Fibroblast of skin of right quadriceps (primary cell): ENCODE measurements around the gene ROBO1.

Source experiments
- DNase-seq: peaks from one replicate; pipeline ENCODE4 v3.0.0-alpha.2; 2013

The ROBO1 gene

GRCh38 chr3:78825118-78825857, 942.5 kb downstream of the ROBO1 start:
- no peak for DNase-seq

- peak; percentile 56 for DNase-seq
Observed at GRCh38 chr3:78823859-78824258, 943.9 kb downstream of the ROBO1 start.

- DNase-seq: no peak
Observed at GRCh38 chr3:78823434-78823833, 944.4 kb downstream of the ROBO1 start.

GRCh38 chr3:78822726-78823125, 945.1 kb downstream of the ROBO1 start:
- no peak for DNase-seq

GRCh38 chr3:78820542-78820941, 947.3 kb downstream of the ROBO1 start:
- DNase-seq: no peak

GRCh38 chr3:78818161-78818985, 949.4 kb downstream of the ROBO1 start:
- DNase-seq: no peak

GRCh38 chr3:78814893-78815562, 952.8 kb downstream of the ROBO1 start:
- DNase-seq: no peak

GRCh38 chr3:78812166-78812565, 955.6 kb downstream of the ROBO1 start:
- DNase-seq: no peak

GRCh38 chr3:78809966-78810365, 957.8 kb downstream of the ROBO1 start:
- peak; percentile 82 for DNase-seq

GRCh38 chr3:78804251-78805037, 963.4 kb downstream of the ROBO1 start:
- peak; percentile 50 for DNase-seq

GRCh38 chr3:78802562-78802930, 965.3 kb downstream of the ROBO1 start:
- DNase-seq: no peak

- DNase-seq: no peak
Observed at GRCh38 chr3:78801926-78802561, 965.8 kb downstream of the ROBO1 start.

- DNase-seq: no peak
Observed at GRCh38 chr3:78799681-78800080, 968.1 kb downstream of the ROBO1 start.

GRCh38 chr3:78798266-78798832, 969.4 kb downstream of the ROBO1 start:
- DNase-seq: peak; percentile 3

- DNase-seq: no peak
Observed at GRCh38 chr3:78794431-78794830, 973.4 kb downstream of the ROBO1 start.

GRCh38 chr3:78792733-78793132, 975.1 kb downstream of the ROBO1 start:
- DNase-seq: no peak

GRCh38 chr3:78792212-78792611, 975.6 kb downstream of the ROBO1 start:
- no peak for DNase-seq

- DNase-seq: no peak
Observed at GRCh38 chr3:78791753-78792152, 976.0 kb downstream of the ROBO1 start.

GRCh38 chr3:78788839-78789238, 979.0 kb downstream of the ROBO1 start:
- no peak for DNase-seq

- DNase-seq: no peak
Observed at GRCh38 chr3:78785004-78785403, 982.8 kb downstream of the ROBO1 start.

- no peak for DNase-seq
Observed at GRCh38 chr3:78781351-78781750, 986.4 kb downstream of the ROBO1 start.
